ENCODE measurements around the gene RAPGEF5. TPM values are rescaled to one million over a fixed set of nuclear protein-coding genes. Genes with fewer than 3 reads are reported as not detected.

RAPGEF5 gene
- total RNA-seq, 1 donor from 2014 or later = 12.4 TPM

GRCh38 chr7:22156205-22156604 lies 200.7 kb downstream of the RAPGEF5 start:
- ATAC-seq (ENCODE audit: low read depth) = no peak
- no peak overlapping the region for H3K27ac Mint-ChIP-seq
- no peaks in the 10 kb centered on the region for H3K27me3 Mint-ChIP-seq
- intact Hi-C loops (cut with micrococcal nuclease) = no loop called here
- TF ChIP-seq CTCF (IDR thresholded peaks at IDR 0.05) = no peak
- peaks cover 4% of the 10 kb centered on the region for H3K36me3 Mint-ChIP-seq (ENCODE audit: low read depth)
- no peaks in the 10 kb centered on the region for H3K9me3 Mint-ChIP-seq
- DNase-seq = no peak
- ChIA-PET CTCF (no interaction called here), POLR2A (no interaction called here)
- no peaks in the 10 kb centered on the region for H3K4me1 Mint-ChIP-seq
- H3K4me3 Mint-ChIP-seq = no peak overlapping the region

- H3K27me3 Mint-ChIP-seq = no peaks in the 10 kb centered on the region
- intact Hi-C loops (cut with micrococcal nuclease) = no loop called here
- no peaks in the 10 kb centered on the region for H3K9me3 Mint-ChIP-seq
- CTCF ChIA-PET = interaction anchor here (1.1 kb wide), 1 partner anchor 13 kb away, joined by 3 read pairs; no protein-coding TSS in a partner anchor
- no peak overlapping the region for H3K27ac Mint-ChIP-seq
- no peak for DNase-seq
- H3K4me3 Mint-ChIP-seq = no peak overlapping the region
- peaks cover 4% of the 10 kb centered on the region for H3K36me3 Mint-ChIP-seq (ENCODE audit: low read depth)
- POLR2A ChIA-PET = no interaction called here
- TF ChIP-seq CTCF (IDR thresholded peaks at IDR 0.05) = no peak
- no peaks in the 10 kb centered on the region for H3K4me1 Mint-ChIP-seq
- ATAC-seq (ENCODE audit: low read depth) = no peak
Measured at GRCh38 chr7:22154143-22154529, 202.8 kb downstream of the RAPGEF5 start.

GRCh38 chr7:22153432-22154142 lies 203.4 kb downstream of the RAPGEF5 start:
- H3K4me1 Mint-ChIP-seq = no peaks in the 10 kb centered on the region
- intact Hi-C loops (cut with micrococcal nuclease) = no loop called here
- TF ChIP-seq CTCF (IDR thresholded peaks at IDR 0.05) = no peak
- ATAC-seq (ENCODE audit: low read depth) = no peak
- no peaks in the 10 kb centered on the region for H3K9me3 Mint-ChIP-seq
- CTCF ChIA-PET = interaction anchor here (1.1 kb wide), 1 partner anchor 13 kb away, joined by 3 read pairs; no protein-coding TSS in a partner anchor
- no peak for DNase-seq
- H3K36me3 Mint-ChIP-seq (ENCODE audit: low read depth) = peaks cover 4% of the 10 kb centered on the region
- POLR2A ChIA-PET = no interaction called here
- H3K27me3 Mint-ChIP-seq = no peaks in the 10 kb centered on the region
- H3K27ac Mint-ChIP-seq = no peak overlapping the region
- no peak overlapping the region for H3K4me3 Mint-ChIP-seq

- no peak overlapping the region for H3K27ac Mint-ChIP-seq
- no peaks in the 10 kb centered on the region for H3K9me3 Mint-ChIP-seq
- ChIA-PET CTCF (no interaction called here), POLR2A (no interaction called here)
- no peak overlapping the region for H3K4me3 Mint-ChIP-seq
- no peak for TF ChIP-seq CTCF (IDR thresholded peaks at IDR 0.05)
- H3K27me3 Mint-ChIP-seq = no peaks in the 10 kb centered on the region
- no peak for ATAC-seq (ENCODE audit: low read depth)
- H3K36me3 Mint-ChIP-seq (ENCODE audit: low read depth) = peaks cover 4% of the 10 kb centered on the region
- no peak for DNase-seq
- H3K4me1 Mint-ChIP-seq = no peaks in the 10 kb centered on the region
- intact Hi-C loops (cut with micrococcal nuclease) = no loop called here
Measured at GRCh38 chr7:22152690-22153089, 204.3 kb downstream of the RAPGEF5 start.

GRCh38 chr7:22151901-22152300 lies 205.1 kb downstream of the RAPGEF5 start:
- no peaks in the 10 kb centered on the region for H3K27me3 Mint-ChIP-seq
- H3K27ac Mint-ChIP-seq = no peak overlapping the region
- DNase-seq (no peak), ATAC-seq (ENCODE audit: low read depth) (no peak)
- no peak for TF ChIP-seq CTCF (IDR thresholded peaks at IDR 0.05)
- CTCF ChIA-PET = no interaction called here
- POLR2A ChIA-PET = no interaction called here
- no peak overlapping the region for H3K4me3 Mint-ChIP-seq
- no peaks in the 10 kb centered on the region for H3K9me3 Mint-ChIP-seq
- peaks cover 4% of the 10 kb centered on the region for H3K36me3 Mint-ChIP-seq (ENCODE audit: low read depth)
- no peaks in the 10 kb centered on the region for H3K4me1 Mint-ChIP-seq
- intact Hi-C loops (cut with micrococcal nuclease) = no loop called here

Data from activated B cell treated with CpG ODN at 0.5 μM for 24 hours (primary cell).